Endothelial cell (in vitro differentiated cells): ENCODE results near the gene INTS11. TPM values are rescaled to one million over a fixed set of nuclear protein-coding genes. Genes with fewer than 3 reads are reported as not detected.

Source experiments
- DNase-seq: peaks from one replicate; pipeline ENCODE4 v3.0.0; 2021; ENCODE audit warnings: low spot score
- H3K27ac Mint-ChIP-seq: one replicate; pipeline ENCODE4 v1.8.0; 2021; ENCODE audit warnings: mixed read lengths, inconsistent platforms; ENCODE audit not compliant: unreplicated experiment
- H3K27me3 Mint-ChIP-seq: one replicate; pipeline ENCODE4 v1.8.0; 2021; ENCODE audit warnings: mild to moderate bottlenecking, moderate library complexity, mixed read lengths, inconsistent platforms; ENCODE audit not compliant: unreplicated experiment
- H3K36me3 Mint-ChIP-seq: one replicate; pipeline ENCODE4 v1.8.0; 2021; ENCODE audit warnings: mild to moderate bottlenecking, low read depth, mixed read lengths, inconsistent platforms; ENCODE audit not compliant: unreplicated experiment
- H3K4me1 Mint-ChIP-seq: one replicate; pipeline ENCODE4 v1.8.0; 2021; ENCODE audit warnings: mild to moderate bottlenecking, mixed read lengths, inconsistent platforms; ENCODE audit not compliant: unreplicated experiment
- H3K4me3 Mint-ChIP-seq: one replicate; pipeline ENCODE4 v1.8.0; 2021; ENCODE audit warnings: mild to moderate bottlenecking, mixed read lengths, inconsistent platforms; ENCODE audit not compliant: unreplicated experiment
- H3K9me3 Mint-ChIP-seq: one replicate; pipeline ENCODE4 v1.8.0; 2021; ENCODE audit warnings: mixed read lengths, inconsistent platforms; ENCODE audit not compliant: unreplicated experiment
- total RNA-seq: library from RNA; stranded (reverse); fragmentation: NEBNext Ultra II Directional; extraction: Animal tissue kit (Norgen Biotek cat#: 25700); gene quantifications from one replicate; pipeline ENCODE4 v1.2.1, GENCODE V29; 2021; ENCODE audit not compliant: unreplicated experiment
- TF ChIP-seq, protein P1 (sequence below): fragments of 200-600 bp; sonication (generic); IDR thresholded peaks from one replicate; pipeline ENCODE4 v1.5.0; 2021; ENCODE audit warnings: antibody characterized with exemption; ENCODE audit not compliant: unreplicated experiment

The INTS11 gene
- total RNA-seq, 1 donor from 2014 or later: 104 TPM

DNA sequence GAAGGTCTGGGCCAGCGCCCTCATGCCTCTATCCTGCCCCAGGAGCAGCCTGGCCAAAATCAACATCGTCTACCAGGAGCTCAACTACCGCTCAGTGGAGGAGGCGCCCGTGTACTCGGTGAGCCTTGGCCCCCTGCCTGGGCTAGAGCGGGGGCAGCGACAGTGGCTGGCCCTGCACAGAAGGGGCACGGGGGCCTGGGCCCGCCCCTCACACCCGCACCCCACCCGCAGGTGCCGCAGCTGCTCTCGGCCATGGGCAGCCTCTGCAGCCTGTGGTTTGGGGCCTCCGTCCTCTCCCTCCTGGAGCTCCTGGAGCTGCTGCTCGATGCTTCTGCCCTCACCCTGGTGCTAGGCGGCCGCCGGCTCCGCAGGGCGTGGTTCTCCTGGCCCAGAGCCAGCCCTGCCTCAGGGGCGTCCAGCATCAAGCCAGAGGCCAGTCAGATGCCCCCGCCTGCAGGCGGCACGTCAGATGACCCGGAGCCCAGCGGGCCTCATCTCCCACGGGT is 33.4 kb downstream of the INTS11 start:
- H3K27ac Mint-ChIP-seq: no peak overlapping the region
- no peak overlapping the region for H3K4me3 Mint-ChIP-seq
- H3K4me1 Mint-ChIP-seq: no peaks in the 10 kb centered on the region
- H3K36me3 Mint-ChIP-seq: no peaks in the 10 kb centered on the region
- no peaks in the 10 kb centered on the region for H3K9me3 Mint-ChIP-seq
- TF ChIP-seq, protein P1, sequence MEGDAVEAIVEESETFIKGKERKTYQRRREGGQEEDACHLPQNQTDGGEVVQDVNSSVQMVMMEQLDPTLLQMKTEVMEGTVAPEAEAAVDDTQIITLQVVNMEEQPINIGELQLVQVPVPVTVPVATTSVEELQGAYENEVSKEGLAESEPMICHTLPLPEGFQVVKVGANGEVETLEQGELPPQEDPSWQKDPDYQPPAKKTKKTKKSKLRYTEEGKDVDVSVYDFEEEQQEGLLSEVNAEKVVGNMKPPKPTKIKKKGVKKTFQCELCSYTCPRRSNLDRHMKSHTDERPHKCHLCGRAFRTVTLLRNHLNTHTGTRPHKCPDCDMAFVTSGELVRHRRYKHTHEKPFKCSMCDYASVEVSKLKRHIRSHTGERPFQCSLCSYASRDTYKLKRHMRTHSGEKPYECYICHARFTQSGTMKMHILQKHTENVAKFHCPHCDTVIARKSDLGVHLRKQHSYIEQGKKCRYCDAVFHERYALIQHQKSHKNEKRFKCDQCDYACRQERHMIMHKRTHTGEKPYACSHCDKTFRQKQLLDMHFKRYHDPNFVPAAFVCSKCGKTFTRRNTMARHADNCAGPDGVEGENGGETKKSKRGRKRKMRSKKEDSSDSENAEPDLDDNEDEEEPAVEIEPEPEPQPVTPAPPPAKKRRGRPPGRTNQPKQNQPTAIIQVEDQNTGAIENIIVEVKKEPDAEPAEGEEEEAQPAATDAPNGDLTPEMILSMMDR: no peak
- peaks cover 4% of the 10 kb centered on the region for H3K27me3 Mint-ChIP-seq
- no peak for DNase-seq

GRCh38 chr1:1290238-1290731 is 34.2 kb downstream of the INTS11 start:
- Mint-ChIP-seq H3K4me3 (no peak overlapping the region), H3K4me1 (no peaks in the 10 kb centered on the region), H3K27ac (no peak overlapping the region), H3K36me3 (no peaks in the 10 kb centered on the region), H3K27me3 (peaks cover 4% of the 10 kb centered on the region), H3K9me3 (no peaks in the 10 kb centered on the region)
- peak; percentile 87 for DNase-seq
- TF ChIP-seq, protein P1: peak; percentile 50

DNA sequence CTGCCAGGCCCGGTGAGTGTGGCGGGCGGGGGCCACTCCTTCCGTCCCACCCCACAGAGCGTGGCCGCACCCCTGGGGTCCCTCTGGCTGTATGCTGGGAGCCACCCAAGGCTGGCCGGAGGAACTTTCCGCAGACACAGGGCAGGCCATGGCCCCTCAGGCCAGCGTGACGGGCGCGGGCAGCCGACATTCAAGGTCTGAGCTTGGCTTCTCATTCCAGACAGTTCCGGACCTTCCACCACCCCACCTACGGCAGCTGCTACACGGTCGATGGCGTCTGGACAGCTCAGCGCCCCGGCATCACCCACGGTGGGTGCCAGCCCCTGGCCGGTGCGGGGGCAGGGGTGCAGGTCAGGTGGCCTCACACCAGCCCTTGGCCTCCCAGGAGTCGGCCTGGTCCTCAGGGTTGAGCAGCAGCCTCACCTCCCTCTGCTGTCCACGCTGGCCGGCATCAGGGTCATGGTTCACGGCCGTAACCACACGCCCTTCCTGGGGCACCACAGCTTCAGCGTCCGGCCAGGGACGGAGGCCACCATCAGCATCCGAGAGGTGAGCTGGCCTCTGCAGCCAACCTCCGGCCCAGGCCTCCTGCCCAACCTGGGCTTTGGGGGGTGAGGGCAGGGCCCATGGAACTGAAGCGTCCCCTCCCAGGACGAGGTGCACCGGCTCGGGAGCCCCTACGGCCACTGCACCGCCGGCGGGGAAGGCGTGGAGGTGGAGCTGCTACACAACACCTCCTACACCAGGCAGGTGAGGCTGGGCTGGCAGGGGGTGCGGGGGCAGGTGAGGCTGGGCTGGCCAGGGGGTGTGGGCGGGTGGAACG is 37.0 kb downstream of the INTS11 start:
- no peak overlapping the region for H3K4me3 Mint-ChIP-seq

DNA sequence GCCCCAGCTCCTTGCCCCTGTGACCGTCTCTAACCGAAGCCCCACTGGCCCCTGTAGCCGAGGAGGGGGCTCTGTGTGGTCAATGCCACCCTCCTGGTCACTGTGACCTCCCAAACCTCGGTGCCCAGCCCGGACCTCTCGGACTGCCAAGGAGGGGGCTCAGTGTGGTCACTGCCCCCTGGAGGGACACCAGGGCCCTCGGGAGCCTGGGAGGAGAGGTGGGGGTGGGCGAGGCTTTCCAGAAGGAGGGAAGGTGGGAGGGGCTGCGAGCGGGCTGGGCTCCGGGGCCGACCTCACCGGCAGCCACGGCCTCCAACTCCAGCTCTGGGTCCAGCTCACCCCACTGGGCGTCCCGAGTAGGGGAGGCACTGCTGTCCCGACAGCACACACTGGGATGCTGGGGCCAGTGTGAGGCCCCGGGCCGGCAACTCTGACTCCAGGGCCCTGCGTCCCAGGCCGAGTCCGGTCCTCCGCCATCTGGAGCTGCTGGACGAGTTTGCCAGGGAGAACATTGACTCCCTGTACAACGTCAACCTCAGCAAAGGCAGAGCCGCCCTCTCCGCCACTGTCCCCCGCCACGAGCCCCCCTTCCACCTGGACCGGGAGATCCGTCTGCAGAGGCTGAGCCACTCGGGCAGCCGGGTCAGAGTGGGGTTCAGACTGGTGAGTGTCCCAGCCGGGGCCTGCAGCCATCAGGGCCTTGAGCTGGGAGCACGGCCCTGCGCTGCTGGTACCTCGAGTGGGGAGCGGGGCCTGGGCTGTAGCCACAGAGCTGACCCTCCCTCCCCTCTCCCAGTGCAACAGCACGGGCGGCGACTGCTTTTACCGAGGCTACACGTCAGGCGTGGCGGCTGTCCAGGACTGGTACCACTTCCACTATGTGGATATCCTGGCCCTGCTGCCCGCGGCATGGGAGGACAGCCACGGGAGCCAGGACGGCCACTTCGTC is 37.9 kb downstream of the INTS11 start:
- no peak for DNase-seq
- no peak overlapping the region for H3K4me3 Mint-ChIP-seq
- no peaks in the 10 kb centered on the region for H3K36me3 Mint-ChIP-seq
- H3K27ac Mint-ChIP-seq: no peak overlapping the region
- peaks cover 10% of the 10 kb centered on the region for H3K27me3 Mint-ChIP-seq
- H3K4me1 Mint-ChIP-seq: no peaks in the 10 kb centered on the region
- TF ChIP-seq, protein P1: no peak
- no peaks in the 10 kb centered on the region for H3K9me3 Mint-ChIP-seq

More for the DNA sequence above, 37.0 kb downstream of the INTS11 start:
- TF ChIP-seq, protein P1: no peak
- no peaks in the 10 kb centered on the region for H3K4me1 Mint-ChIP-seq
- H3K9me3 Mint-ChIP-seq: no peaks in the 10 kb centered on the region
- peaks cover 8% of the 10 kb centered on the region for H3K27me3 Mint-ChIP-seq
- no peak overlapping the region for H3K27ac Mint-ChIP-seq
- no peaks in the 10 kb centered on the region for H3K36me3 Mint-ChIP-seq
- DNase-seq: no peak
